Ascending aorta (tissue), 2 donors: ENCODE data around the gene SRGAP3. TPM values are rescaled to one million over a fixed set of nuclear protein-coding genes. Genes with fewer than 3 reads are reported as not detected.

ENCODE experiments used
- DNase-seq, 2 donors: peaks; one replicate each; pipeline ENCODE4 v3.0.0-alpha.2; 2019; ENCODE audit warnings: low spot score in 2 of 2
- H3K27ac ChIP-seq, 2 donors: fragments of 200-600 bp; sonication (generic); one replicate each; pipeline ENCODE4 v1.5.1; 2016 to 2017; ENCODE audit warnings: mild to moderate bottlenecking in 1 of 2
- H3K27me3 ChIP-seq: fragments of 200-600 bp; sonication (generic); one replicate; pipeline ENCODE4 v1.5.1; 2017
- H3K36me3 ChIP-seq, 2 donors: fragments of 200-600 bp; sonication (generic); one replicate each; pipeline ENCODE4 v1.5.1; 2016
- H3K4me1 ChIP-seq, 2 donors: fragments of 200-600 bp; sonication (generic); one replicate each; pipeline ENCODE4 v1.5.1; 2016 to 2017; ENCODE audit warnings: mild to moderate bottlenecking in 1 of 2
- H3K4me3 ChIP-seq, 2 donors: fragments of 200-600 bp; sonication (generic); one replicate each; pipeline ENCODE4 v1.5.1; 2016 to 2017; ENCODE audit warnings: mild to moderate bottlenecking in 1 of 2
- H3K9me3 ChIP-seq, 2 donors: fragments of 200-600 bp; sonication (generic); one replicate each; pipeline ENCODE4 v1.5.1; 2016
- CTCF ChIP-seq, 3 experiments: fragments of 200-600 bp in 2 of 3; fragments of 450-650 bp in 1 of 3; sonication (generic) in 2 of 3; IDR thresholded peaks; one replicate each; pipeline ENCODE4 v1.5.1; 2016 to 2019; ENCODE audit warnings: antibody characterized with exemption in 3 of 3, mild to moderate bottlenecking in 1 of 3, moderate library complexity in 1 of 3
- intact Hi-C: fragments of 100-400 bp; cut with DNase I; formaldehyde crosslinking; loops from one replicate; pipeline ENCODE4 v1.15.1; 2023
- total RNA-seq: library from RNA; depleted of rRNA; stranded (reverse); fragments of >200 nt; gene quantifications from one replicate; pipeline ENCODE4 v1.1.0, GENCODE V29; 2016

Gene SRGAP3
- total RNA-seq, 1 donor from 2014 or later, result 1.6 TPM

- TF ChIP-seq CTCF (IDR thresholded peaks at IDR 0.05), result no peak
- no peak for DNase-seq
- no peaks in the 10 kb centered on the region for H3K27me3 ChIP-seq
- no peaks in the 10 kb centered on the region for H3K9me3 ChIP-seq
- intact Hi-C loops, result no loop called here
- no peak overlapping the region for H3K27ac ChIP-seq
- no peak overlapping the region for H3K4me3 ChIP-seq
- H3K36me3 ChIP-seq, result no peaks in the 10 kb centered on the region
- H3K4me1 ChIP-seq, result no peaks in the 10 kb centered on the region
These were observed 25.0 kb downstream of the SRGAP3 start for GRCh38 chr3:9224490-9224889.

- no peaks in the 10 kb centered on the region for H3K27me3 ChIP-seq
- TF ChIP-seq CTCF (IDR thresholded peaks at IDR 0.05), result no peak
- no peak for DNase-seq
- no peak overlapping the region for H3K27ac ChIP-seq
- no peaks in the 10 kb centered on the region for H3K9me3 ChIP-seq
- H3K36me3 ChIP-seq, result no peaks in the 10 kb centered on the region
- intact Hi-C loops, result no loop called here
- no peaks in the 10 kb centered on the region for H3K4me1 ChIP-seq
- no peak overlapping the region for H3K4me3 ChIP-seq
These were observed 25.8 kb downstream of the SRGAP3 start for GRCh38 chr3:9223672-9224071.

GRCh38 chr3:9222956-9223639, 26.3 kb downstream of the SRGAP3 start:
- DNase-seq, result no peak
- Histone ChIP-seq H3K4me3 (no peak overlapping the region), H3K36me3 (no peaks in the 10 kb centered on the region), H3K9me3 (no peaks in the 10 kb centered on the region), H3K4me1 (no peaks in the 10 kb centered on the region), H3K27me3 (no peaks in the 10 kb centered on the region), H3K27ac (no peak overlapping the region)
- intact Hi-C loops, result no loop called here
- no peak for TF ChIP-seq CTCF (IDR thresholded peaks at IDR 0.05)

GRCh38 chr3:9222049-9222448, 27.4 kb downstream of the SRGAP3 start:
- Histone ChIP-seq H3K4me3 (no peak overlapping the region), H3K27me3 (no peaks in the 10 kb centered on the region), H3K27ac (no peak overlapping the region), H3K4me1 (no peaks in the 10 kb centered on the region), H3K36me3 (no peaks in the 10 kb centered on the region), H3K9me3 (no peaks in the 10 kb centered on the region)
- no peak for DNase-seq
- intact Hi-C loops, result no loop called here
- TF ChIP-seq CTCF (IDR thresholded peaks at IDR 0.05), result no peak

- H3K4me1 ChIP-seq, result no peaks in the 10 kb centered on the region
- no peak overlapping the region for H3K4me3 ChIP-seq
- H3K27me3 ChIP-seq, result no peaks in the 10 kb centered on the region
- H3K9me3 ChIP-seq, result no peaks in the 10 kb centered on the region
- intact Hi-C loops, result no loop called here
- no peaks in the 10 kb centered on the region for H3K36me3 ChIP-seq
- TF ChIP-seq CTCF (IDR thresholded peaks at IDR 0.05), result no peak
- no peak overlapping the region for H3K27ac ChIP-seq
- no peak for DNase-seq
These were observed 31.0 kb downstream of the SRGAP3 start for GRCh38 chr3:9218514-9218846.
